ENCODE data around the gene LMNTD2.

DNA sequence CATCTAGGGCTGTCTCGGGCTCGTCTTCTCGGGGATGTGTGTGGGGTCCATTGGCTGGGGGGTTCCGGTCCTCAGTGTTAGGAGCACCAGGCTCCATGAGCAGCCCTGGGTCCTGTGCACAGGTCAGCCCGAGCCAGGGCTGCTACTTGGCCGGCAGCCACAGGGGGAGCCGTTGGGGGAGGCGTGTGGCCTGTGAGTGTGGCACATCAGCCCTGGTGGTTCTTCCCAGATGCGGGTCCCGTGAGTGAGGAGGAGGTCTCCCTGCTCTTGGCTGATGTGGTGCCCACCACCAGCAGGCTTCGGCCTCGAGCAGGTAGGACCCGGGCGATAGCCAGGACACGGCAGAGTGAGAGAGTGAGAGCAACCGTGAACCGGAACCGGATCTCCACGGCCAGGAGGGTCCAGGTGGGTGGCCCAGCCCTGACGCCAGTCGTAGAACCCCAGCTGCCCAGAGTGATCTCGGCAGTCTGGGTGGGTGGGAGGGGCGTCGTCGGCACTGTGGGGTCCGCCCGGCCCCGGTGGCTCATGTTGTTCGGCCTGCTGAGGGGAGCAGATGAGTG, 36.7 kb upstream of the LMNTD2 start:
- TF ChIP-seq, protein P1, sequence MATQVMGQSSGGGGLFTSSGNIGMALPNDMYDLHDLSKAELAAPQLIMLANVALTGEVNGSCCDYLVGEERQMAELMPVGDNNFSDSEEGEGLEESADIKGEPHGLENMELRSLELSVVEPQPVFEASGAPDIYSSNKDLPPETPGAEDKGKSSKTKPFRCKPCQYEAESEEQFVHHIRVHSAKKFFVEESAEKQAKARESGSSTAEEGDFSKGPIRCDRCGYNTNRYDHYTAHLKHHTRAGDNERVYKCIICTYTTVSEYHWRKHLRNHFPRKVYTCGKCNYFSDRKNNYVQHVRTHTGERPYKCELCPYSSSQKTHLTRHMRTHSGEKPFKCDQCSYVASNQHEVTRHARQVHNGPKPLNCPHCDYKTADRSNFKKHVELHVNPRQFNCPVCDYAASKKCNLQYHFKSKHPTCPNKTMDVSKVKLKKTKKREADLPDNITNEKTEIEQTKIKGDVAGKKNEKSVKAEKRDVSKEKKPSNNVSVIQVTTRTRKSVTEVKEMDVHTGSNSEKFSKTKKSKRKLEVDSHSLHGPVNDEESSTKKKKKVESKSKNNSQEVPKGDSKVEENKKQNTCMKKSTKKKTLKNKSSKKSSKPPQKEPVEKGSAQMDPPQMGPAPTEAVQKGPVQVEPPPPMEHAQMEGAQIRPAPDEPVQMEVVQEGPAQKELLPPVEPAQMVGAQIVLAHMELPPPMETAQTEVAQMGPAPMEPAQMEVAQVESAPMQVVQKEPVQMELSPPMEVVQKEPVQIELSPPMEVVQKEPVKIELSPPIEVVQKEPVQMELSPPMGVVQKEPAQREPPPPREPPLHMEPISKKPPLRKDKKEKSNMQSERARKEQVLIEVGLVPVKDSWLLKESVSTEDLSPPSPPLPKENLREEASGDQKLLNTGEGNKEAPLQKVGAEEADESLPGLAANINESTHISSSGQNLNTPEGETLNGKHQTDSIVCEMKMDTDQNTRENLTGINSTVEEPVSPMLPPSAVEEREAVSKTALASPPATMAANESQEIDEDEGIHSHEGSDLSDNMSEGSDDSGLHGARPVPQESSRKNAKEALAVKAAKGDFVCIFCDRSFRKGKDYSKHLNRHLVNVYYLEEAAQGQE (IDR thresholded peaks at IDR 0.05; ENCODE audit: insufficient replicate concordance, low read depth) = no peak
- TF ChIP-seq, protein P2, sequence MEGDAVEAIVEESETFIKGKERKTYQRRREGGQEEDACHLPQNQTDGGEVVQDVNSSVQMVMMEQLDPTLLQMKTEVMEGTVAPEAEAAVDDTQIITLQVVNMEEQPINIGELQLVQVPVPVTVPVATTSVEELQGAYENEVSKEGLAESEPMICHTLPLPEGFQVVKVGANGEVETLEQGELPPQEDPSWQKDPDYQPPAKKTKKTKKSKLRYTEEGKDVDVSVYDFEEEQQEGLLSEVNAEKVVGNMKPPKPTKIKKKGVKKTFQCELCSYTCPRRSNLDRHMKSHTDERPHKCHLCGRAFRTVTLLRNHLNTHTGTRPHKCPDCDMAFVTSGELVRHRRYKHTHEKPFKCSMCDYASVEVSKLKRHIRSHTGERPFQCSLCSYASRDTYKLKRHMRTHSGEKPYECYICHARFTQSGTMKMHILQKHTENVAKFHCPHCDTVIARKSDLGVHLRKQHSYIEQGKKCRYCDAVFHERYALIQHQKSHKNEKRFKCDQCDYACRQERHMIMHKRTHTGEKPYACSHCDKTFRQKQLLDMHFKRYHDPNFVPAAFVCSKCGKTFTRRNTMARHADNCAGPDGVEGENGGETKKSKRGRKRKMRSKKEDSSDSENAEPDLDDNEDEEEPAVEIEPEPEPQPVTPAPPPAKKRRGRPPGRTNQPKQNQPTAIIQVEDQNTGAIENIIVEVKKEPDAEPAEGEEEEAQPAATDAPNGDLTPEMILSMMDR (IDR thresholded peaks at IDR 0.05; ENCODE audit: insufficient read depth, low read length) = no peak
- TF ChIP-seq POLR2AphosphoS5 (IDR thresholded peaks at IDR 0.05; ENCODE audit: low read depth) (no peak), GABPA (IDR thresholded peaks at IDR 0.05; ENCODE audit: low read depth) (no peak)
